ENCODE results near the gene FEN1. TPM values are rescaled to one million over a fixed set of nuclear protein-coding genes. Genes with fewer than 3 reads are reported as not detected.

FEN1 gene
- total and polyA plus RNA-seq, 2 donors (not counting 1 experiment from before 2014, with no cell fraction given) = 3.8 to 14.0 TPM

DNA sequence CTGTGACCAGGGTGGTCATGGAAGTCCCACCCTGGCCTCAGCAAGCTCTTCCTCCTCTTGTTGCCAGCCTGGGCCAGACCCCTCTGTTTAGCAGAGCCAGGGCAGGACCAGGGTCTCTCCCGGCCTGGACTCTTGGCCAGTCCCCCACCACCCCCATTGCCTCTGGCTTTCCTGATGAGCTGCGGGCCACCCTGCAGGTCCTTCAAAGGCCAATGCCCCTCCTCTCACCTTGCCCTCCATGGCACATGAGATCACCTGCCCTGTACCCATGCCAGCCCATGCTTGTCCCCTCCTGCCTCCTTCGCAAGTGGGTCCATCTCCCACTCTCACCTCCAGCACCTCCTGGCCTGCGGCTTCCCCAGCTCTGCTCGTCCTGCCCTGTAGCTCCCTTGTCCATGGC, 45.8 kb downstream of the FEN1 start:
- H3K4me2 ChIP-seq (ENCODE audit: extremely low read depth, insufficient read depth, low read length) = no peak overlapping the region
- no peaks in the 10 kb centered on the region for H3K27me3 ChIP-seq (ENCODE audit: control insufficient read depth, insufficient read depth, low read length)
- no peaks in the 10 kb centered on the region for H4K20me1 ChIP-seq (ENCODE audit: control insufficient read depth, extremely low read depth, insufficient read depth, low read length)
- H3K36me3 ChIP-seq (ENCODE audit: control insufficient read depth, insufficient read depth, low read length) = peaks cover 41% of the 10 kb centered on the region
- peaks cover 7% of the 10 kb centered on the region for H3K4me1 ChIP-seq (ENCODE audit: control insufficient read depth, extremely low read depth, insufficient read depth, low read length)
- H3K4me3 ChIP-seq (replicated peaks in 1 of 4; ENCODE audit: control extremely low read depth in 1 of 4, insufficient read depth in 1 of 4, low read depth in 3 of 4, low read length in 4 of 4) = no peak overlapping the region
- H3K27ac ChIP-seq (ENCODE audit: insufficient read depth, low read length) = no peak overlapping the region
- no peak for DNase-seq (ENCODE audit: low read depth in 2 of 2)
- no peak overlapping the region for H2AFZ ChIP-seq (ENCODE audit: low read length)
- H3K9me3 ChIP-seq (ENCODE audit: control insufficient read depth, insufficient read depth, low read depth, low read length) = no peaks in the 10 kb centered on the region
- TF ChIP-seq, protein P1, sequence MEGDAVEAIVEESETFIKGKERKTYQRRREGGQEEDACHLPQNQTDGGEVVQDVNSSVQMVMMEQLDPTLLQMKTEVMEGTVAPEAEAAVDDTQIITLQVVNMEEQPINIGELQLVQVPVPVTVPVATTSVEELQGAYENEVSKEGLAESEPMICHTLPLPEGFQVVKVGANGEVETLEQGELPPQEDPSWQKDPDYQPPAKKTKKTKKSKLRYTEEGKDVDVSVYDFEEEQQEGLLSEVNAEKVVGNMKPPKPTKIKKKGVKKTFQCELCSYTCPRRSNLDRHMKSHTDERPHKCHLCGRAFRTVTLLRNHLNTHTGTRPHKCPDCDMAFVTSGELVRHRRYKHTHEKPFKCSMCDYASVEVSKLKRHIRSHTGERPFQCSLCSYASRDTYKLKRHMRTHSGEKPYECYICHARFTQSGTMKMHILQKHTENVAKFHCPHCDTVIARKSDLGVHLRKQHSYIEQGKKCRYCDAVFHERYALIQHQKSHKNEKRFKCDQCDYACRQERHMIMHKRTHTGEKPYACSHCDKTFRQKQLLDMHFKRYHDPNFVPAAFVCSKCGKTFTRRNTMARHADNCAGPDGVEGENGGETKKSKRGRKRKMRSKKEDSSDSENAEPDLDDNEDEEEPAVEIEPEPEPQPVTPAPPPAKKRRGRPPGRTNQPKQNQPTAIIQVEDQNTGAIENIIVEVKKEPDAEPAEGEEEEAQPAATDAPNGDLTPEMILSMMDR (conservative IDR thresholded peaks at IDR 0.05 in 1 of 2, IDR thresholded peaks at IDR 0.05 in 1 of 2; ENCODE audit: low read depth in 1 of 2, low read length in 2 of 2) = no peak
- TF ChIP-seq EZH2 (IDR thresholded peaks at IDR 0.05; ENCODE audit: low read length, missing control alignments) = no peak
- H3K9ac ChIP-seq (ENCODE audit: insufficient read depth, low read length) = no peak overlapping the region
- H3K79me2 ChIP-seq (ENCODE audit: control insufficient read depth, insufficient read depth, low read length) = peaks cover 33% of the 10 kb centered on the region

DNA sequence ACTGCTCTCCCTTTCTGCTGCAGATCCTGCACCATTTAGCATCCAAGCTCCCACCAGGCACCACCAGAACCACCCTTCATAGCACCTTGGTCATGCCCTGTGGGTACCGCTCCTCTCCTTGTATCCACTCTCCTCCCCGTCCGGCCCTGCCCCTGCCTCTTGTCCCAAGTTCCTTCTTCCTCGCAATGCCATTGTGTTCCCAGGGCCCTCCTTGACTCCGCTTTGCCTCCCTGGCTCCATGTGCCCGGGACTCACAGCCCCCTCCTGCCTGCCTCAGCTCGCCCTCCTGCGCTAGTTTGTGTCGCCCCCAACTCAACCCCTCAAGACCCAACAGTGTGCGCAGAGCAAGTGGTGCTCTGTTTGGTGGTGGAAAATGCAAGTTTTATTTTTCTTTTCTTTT, 46.2 kb downstream of the FEN1 start:
- no peaks in the 10 kb centered on the region for H3K27me3 ChIP-seq (ENCODE audit: control insufficient read depth, insufficient read depth, low read length)
- H3K4me1 ChIP-seq (ENCODE audit: control insufficient read depth, extremely low read depth, insufficient read depth, low read length) = peaks cover 5% of the 10 kb centered on the region
- peaks cover 41% of the 10 kb centered on the region for H3K36me3 ChIP-seq (ENCODE audit: control insufficient read depth, insufficient read depth, low read length)
- H3K4me3 ChIP-seq (replicated peaks in 1 of 4; ENCODE audit: control extremely low read depth in 1 of 4, insufficient read depth in 1 of 4, low read depth in 3 of 4, low read length in 4 of 4) = no peak overlapping the region
- TF ChIP-seq, protein P1 (conservative IDR thresholded peaks at IDR 0.05 in 1 of 2, IDR thresholded peaks at IDR 0.05 in 1 of 2; ENCODE audit: low read depth in 1 of 2, low read length in 2 of 2) = no peak
- no peak for TF ChIP-seq EZH2 (IDR thresholded peaks at IDR 0.05; ENCODE audit: low read length, missing control alignments)
- no peak overlapping the region for H2AFZ ChIP-seq (ENCODE audit: low read length)
- H4K20me1 ChIP-seq (ENCODE audit: control insufficient read depth, extremely low read depth, insufficient read depth, low read length) = no peaks in the 10 kb centered on the region
- peaks cover 29% of the 10 kb centered on the region for H3K79me2 ChIP-seq (ENCODE audit: control insufficient read depth, insufficient read depth, low read length)
- no peak overlapping the region for H3K27ac ChIP-seq (ENCODE audit: insufficient read depth, low read length)
- no peak overlapping the region for H3K4me2 ChIP-seq (ENCODE audit: extremely low read depth, insufficient read depth, low read length)
- DNase-seq (ENCODE audit: low read depth in 2 of 2) = no peak
- no peak overlapping the region for H3K9ac ChIP-seq (ENCODE audit: insufficient read depth, low read length)
- no peaks in the 10 kb centered on the region for H3K9me3 ChIP-seq (ENCODE audit: control insufficient read depth, insufficient read depth, low read depth, low read length)

DNA sequence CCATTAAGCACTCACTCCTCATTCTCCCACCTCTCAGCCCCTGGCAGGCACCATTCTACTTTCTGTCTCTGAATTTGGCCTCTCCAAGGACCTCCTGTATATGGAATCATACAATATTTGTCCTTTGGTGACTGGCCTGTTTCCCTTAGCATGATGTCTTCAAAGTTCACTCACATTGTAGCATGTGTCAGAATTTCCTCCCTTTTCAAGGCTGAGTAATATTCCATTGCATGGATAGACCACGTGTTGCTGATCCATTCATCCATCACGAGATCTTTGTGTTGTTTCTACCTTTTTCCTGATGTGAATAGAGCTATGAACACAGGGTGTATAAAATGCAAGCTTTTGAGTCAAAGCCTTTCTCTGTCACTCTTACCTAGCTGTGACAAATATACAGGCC, 47.0 kb downstream of the FEN1 start:
- Histone ChIP-seq H3K9me3 (ENCODE audit: control insufficient read depth, insufficient read depth, low read depth, low read length) (no peaks in the 10 kb centered on the region), H4K20me1 (ENCODE audit: control insufficient read depth, extremely low read depth, insufficient read depth, low read length) (no peaks in the 10 kb centered on the region), H3K27ac (ENCODE audit: insufficient read depth, low read length) (no peak overlapping the region), H3K4me1 (ENCODE audit: control insufficient read depth, extremely low read depth, insufficient read depth, low read length) (peaks cover 3% of the 10 kb centered on the region), H3K4me3 (replicated peaks in 1 of 4; ENCODE audit: control extremely low read depth in 1 of 4, insufficient read depth in 1 of 4, low read depth in 3 of 4, low read length in 4 of 4) (no peak overlapping the region), H3K4me2 (ENCODE audit: extremely low read depth, insufficient read depth, low read length) (no peak overlapping the region), H3K9ac (ENCODE audit: insufficient read depth, low read length) (no peak overlapping the region), H3K27me3 (ENCODE audit: control insufficient read depth, insufficient read depth, low read length) (no peaks in the 10 kb centered on the region), H3K79me2 (ENCODE audit: control insufficient read depth, insufficient read depth, low read length) (peaks cover 26% of the 10 kb centered on the region), H2AFZ (ENCODE audit: low read length) (no peak overlapping the region), H3K36me3 (ENCODE audit: control insufficient read depth, insufficient read depth, low read length) (peaks cover 43% of the 10 kb centered on the region)
- no peak for DNase-seq (ENCODE audit: low read depth in 2 of 2)
- no peak for TF ChIP-seq EZH2 (IDR thresholded peaks at IDR 0.05; ENCODE audit: low read length, missing control alignments)
- TF ChIP-seq, protein P1 (conservative IDR thresholded peaks at IDR 0.05 in 1 of 2, IDR thresholded peaks at IDR 0.05 in 1 of 2; ENCODE audit: low read depth in 1 of 2, low read length in 2 of 2) = no peak

All from fibroblast of lung (primary cell).